SU-DHL-6 (cell line): Measurements from ENCODE around the gene TEX36.

Source experiments
- CTCF ChIP-seq: fragments of 200-600 bp; sonication (generic); IDR thresholded peaks from one replicate; pipeline ENCODE4 v1.5.1; 2017; ENCODE audit warnings: antibody characterized with exemption, mild to moderate bottlenecking, low read length, moderate library complexity; ENCODE audit not compliant: insufficient read depth, poor library complexity, severe bottlenecking
- EZH2phosphoT487 ChIP-seq: fragments of 200-600 bp; sonication (generic), shearing (Covaris generic); conservative IDR thresholded peaks from 2 replicates; pipeline ENCODE4 v1.6.1; 2018; ENCODE audit warnings: mild to moderate bottlenecking, antibody characterized with exemption, low read length, moderate library complexity, mixed read lengths

- no peak for TF ChIP-seq CTCF
- no peak for TF ChIP-seq EZH2phosphoT487
Measured at GRCh38 chr10:125659071-125659470, 23.9 kb downstream of the TEX36 start.
